ENCODE data around the gene WIPF1. TPM values are rescaled to one million over a fixed set of nuclear protein-coding genes. Genes with fewer than 3 reads are reported as not detected.

Gene WIPF1
- total and polyA plus RNA-seq, 2 donors (not counting 3 experiments of a cell fraction or from before 2014, with no cell fraction given): 15.3 to 42.0 TPM

- Histone ChIP-seq H3K4me2 (ENCODE audit: insufficient read depth, low read length) (no peak overlapping the region), H3K27me3 (ENCODE audit: control insufficient read depth in 2 of 2, insufficient read depth in 2 of 2, low read length in 2 of 2) (no peaks in the 10 kb centered on the region), H3K27ac (ENCODE audit: insufficient read depth, low read depth, low read length) (no peak overlapping the region), H2AFZ (ENCODE audit: low read depth, low read length) (no peak overlapping the region), H3K9ac (replicated peaks; ENCODE audit: extremely low read depth, insufficient read depth, low read length) (no peak overlapping the region), H3K9me1 (replicated peaks; ENCODE audit: control insufficient read depth, extremely low read depth, insufficient read depth, low read length) (no peaks in the 10 kb centered on the region), H3K36me3 (ENCODE audit: control insufficient read depth in 2 of 2, extremely low read depth in 1 of 2, insufficient read depth in 2 of 2, low read length in 2 of 2) (no peaks in the 10 kb centered on the region), H3K4me3 (replicated peaks in 1 of 3; ENCODE audit: insufficient read depth in 1 of 3, low read depth in 1 of 3, low read length in 3 of 3) (no peak overlapping the region), H3K4me1 (ENCODE audit: control insufficient read depth, extremely low read depth, insufficient read depth, low read length) (no peaks in the 10 kb centered on the region), H4K20me1 (replicated peaks; ENCODE audit: control insufficient read depth, extremely low read depth, insufficient read depth, low read length) (no peaks in the 10 kb centered on the region), H3K79me2 (ENCODE audit: control insufficient read depth, insufficient read depth, low read length) (no peaks in the 10 kb centered on the region), H3K9me3 (replicated peaks; ENCODE audit: control insufficient read depth, insufficient read depth, low read length) (no peaks in the 10 kb centered on the region)
- ChIA-PET CTCF (no interaction called here), POLR2A (no interaction called here)
- FAIRE-seq (no peak), DNase-seq (ENCODE audit: low read depth, low spot score) (no peak)
- BruUV-seq (replicated peaks): no TSS peak
- TF ChIP-seq FOS (IDR thresholded peaks at IDR 0.05; ENCODE audit: borderline replicate concordance, insufficient read depth, low read length) (no peak), POLR2AphosphoS5 (IDR thresholded peaks at IDR 0.05; ENCODE audit: insufficient read depth, low read depth, low read length) (no peak), GATA2 (IDR thresholded peaks at IDR 0.05; ENCODE audit: insufficient read depth, insufficient read length, low read depth, low read length) (no peak), MAX (IDR thresholded peaks at IDR 0.05; ENCODE audit: insufficient read depth, insufficient read length) (no peak), JUN (IDR thresholded peaks at IDR 0.05; ENCODE audit: borderline replicate concordance, insufficient read depth, insufficient read length, low read depth) (no peak), EZH2 (IDR thresholded peaks at IDR 0.05; ENCODE audit: borderline replicate concordance, low read depth, low read length, severe bottlenecking) (no peak), MYC (IDR thresholded peaks at IDR 0.05; ENCODE audit: low read depth, low read length) (no peak), POLR2A (IDR thresholded peaks at IDR 0.05; ENCODE audit: low read depth, low read length) (no peak), CTCF (IDR thresholded peaks at IDR 0.05; ENCODE audit: extremely low read depth in 1 of 2, insufficient read depth in 1 of 2, low read depth in 1 of 2, low read length in 2 of 2) (no peak)
- dilution Hi-C loops (cut with MboI; ENCODE audit: extremely low pct_ligation_motif_present, low sequenced_read_pairs): no loop called here
- intact Hi-C loops (cut with micrococcal nuclease): no loop called here
These were observed 46.8 kb upstream of the WIPF1 start for GRCh38 chr2:174644406-174644805.

All from endothelial cell of umbilical vein (primary cell).